ENCODE results near the gene RPS6KB2.
"Not testable (repeated sequence)": the region's sequence is repeated elsewhere in the genome, so short reads cannot be mapped to it uniquely, and the experiment has no call there.

RPS6KB2 gene

DNA sequence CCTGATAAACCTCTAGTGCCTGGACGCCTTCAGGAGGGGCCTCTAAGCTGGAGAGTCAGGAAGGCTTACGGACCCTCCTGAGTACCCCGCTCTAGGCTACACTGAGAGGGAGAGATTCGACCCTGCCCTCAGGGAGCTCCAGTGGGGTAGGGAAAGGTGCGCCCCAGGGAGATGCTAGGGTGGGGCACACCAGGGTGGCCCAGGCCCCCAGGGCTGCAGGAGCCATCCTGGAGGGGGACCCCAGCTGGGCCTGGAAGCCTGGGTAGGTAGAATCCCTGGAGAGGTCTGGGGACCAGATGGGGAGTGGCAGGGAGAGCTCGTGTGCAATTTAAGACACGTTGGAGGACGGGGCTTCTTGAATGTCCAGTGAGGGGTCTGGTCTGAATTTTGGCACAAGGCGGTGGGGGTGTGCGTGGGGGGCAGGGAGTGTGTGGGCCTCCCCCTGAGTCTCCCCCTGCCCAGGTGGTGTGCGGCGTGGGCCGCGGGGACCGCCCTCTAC lies 8.1 kb upstream of the RPS6KB2 start:
- no peak for DNase-seq (ENCODE audit: extremely low read depth, low read depth)
- TF ChIP-seq, protein P1, sequence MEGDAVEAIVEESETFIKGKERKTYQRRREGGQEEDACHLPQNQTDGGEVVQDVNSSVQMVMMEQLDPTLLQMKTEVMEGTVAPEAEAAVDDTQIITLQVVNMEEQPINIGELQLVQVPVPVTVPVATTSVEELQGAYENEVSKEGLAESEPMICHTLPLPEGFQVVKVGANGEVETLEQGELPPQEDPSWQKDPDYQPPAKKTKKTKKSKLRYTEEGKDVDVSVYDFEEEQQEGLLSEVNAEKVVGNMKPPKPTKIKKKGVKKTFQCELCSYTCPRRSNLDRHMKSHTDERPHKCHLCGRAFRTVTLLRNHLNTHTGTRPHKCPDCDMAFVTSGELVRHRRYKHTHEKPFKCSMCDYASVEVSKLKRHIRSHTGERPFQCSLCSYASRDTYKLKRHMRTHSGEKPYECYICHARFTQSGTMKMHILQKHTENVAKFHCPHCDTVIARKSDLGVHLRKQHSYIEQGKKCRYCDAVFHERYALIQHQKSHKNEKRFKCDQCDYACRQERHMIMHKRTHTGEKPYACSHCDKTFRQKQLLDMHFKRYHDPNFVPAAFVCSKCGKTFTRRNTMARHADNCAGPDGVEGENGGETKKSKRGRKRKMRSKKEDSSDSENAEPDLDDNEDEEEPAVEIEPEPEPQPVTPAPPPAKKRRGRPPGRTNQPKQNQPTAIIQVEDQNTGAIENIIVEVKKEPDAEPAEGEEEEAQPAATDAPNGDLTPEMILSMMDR (IDR thresholded peaks at IDR 0.05; ENCODE audit: low read depth, low read length): no peak

DNA sequence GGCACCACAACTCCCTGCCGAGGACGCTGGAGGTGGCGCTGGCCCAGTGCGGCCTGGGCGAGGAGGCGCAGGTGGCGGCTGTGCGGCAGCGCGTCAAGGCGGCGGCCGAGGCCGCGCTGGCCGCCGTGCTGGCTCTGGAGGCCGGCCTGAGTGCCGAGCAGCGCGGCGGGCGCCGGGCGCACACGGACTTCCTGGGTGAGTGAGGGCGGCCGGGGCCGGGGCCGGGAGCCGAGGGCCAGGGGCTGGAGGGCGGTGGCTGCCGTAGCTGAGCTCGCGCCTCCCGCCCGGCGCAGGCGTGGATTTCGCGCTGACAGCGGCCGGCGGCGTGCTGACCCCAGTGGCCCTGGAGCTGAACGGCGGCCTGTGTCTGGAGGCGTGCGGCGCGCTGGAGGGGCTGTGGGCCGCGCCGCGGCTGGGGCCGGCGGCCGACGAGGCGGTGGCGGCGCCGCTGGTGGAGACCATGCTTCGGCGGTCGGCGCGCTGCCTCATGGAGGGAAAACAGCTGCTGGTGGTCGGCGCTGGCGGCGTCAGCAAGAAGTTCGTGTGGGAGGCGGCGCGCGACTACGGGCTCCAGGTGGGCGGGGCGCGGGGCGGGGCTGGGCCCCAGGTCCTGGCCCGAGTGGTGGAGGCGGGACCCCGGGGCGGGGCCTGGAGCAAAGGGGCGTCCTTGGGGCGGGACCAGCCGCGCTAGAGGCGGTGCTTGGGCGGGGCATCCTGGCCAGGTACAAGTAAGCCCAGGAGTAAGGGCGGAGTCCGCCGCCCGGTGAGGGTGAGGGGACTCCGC lies 7.5 kb upstream of the RPS6KB2 start:
- TF ChIP-seq, protein P1 (IDR thresholded peaks at IDR 0.05; ENCODE audit: low read depth, low read length): no peak
- peak; percentile 57 for DNase-seq (ENCODE audit: extremely low read depth, low read depth)

DNA sequence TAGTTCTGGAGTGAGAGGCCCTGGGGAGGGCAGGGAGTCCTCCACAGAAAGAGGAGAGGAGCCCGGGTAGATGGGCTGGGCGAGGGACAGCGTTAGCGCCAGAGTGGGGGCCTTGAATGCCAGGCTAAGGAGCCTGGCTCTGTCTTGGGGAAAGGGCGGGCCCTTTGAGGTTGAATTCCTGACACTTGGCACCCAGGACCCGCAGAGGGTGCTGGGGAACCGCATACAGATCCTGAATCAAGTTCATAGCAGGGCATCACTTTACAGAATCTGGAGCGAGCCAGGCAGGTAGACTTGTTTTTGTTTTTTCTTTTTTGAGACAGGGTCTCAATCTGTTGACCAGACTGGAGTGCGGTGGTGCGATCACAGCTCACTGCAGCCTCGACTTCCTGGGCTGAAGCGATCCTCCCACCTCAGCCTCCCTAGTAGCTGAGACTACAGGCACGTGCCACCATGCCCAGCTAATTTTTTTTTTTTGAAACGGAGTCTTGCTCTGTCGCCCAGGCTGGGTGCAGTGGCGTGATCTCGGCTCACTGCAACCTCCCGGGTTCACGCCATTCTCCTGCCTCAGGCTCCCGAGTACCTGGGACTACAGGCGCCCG lies 6.8 kb upstream of the RPS6KB2 start:
- no peak for DNase-seq (ENCODE audit: extremely low read depth, low read depth)
- TF ChIP-seq, protein P1 (IDR thresholded peaks at IDR 0.05; ENCODE audit: low read depth, low read length): no peak

DNA sequence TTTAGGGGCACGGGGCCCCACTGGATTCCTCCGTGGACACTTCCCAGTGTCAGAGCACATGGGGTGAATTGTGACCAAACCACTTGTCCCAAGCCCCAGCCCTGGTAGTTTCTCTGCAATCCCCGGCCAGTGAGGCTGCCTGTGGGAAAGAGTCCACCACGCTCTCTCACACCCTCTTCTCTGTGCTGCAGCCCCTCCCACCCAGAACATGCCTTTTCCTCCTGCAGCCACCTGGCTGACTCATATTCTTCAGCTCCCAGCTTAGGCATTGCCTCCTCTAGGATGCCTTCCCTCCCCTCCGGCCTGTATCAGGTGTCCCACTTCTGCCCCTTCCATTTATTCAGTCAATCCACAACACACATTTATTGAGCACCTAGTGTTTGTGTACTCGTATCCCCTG lies 5.4 kb upstream of the RPS6KB2 start:
- TF ChIP-seq, protein P1 (IDR thresholded peaks at IDR 0.05; ENCODE audit: low read depth, low read length): no peak
- DNase-seq (ENCODE audit: extremely low read depth, low read depth): no peak

DNA sequence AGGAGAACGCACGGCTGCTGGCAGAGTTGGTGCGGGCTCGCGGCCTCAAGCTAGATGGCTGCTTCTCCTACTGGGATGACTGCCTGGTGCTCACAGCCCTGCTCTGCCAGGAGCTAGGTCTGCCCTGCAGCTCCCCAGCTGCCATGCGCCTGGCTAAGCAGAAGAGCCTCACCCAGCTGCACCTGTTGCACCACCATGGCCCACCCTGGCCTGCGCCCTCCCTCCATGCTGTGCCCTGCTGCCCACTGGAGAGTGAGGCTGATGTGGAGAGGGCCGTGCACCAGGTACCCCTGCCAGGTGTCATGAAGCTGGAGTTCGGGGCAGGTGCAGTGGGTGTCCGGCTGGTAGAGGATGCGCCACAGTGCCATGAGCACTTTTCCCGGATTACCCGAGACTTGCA lies 4.8 kb upstream of the RPS6KB2 start:
- TF ChIP-seq, protein P1 (IDR thresholded peaks at IDR 0.05; ENCODE audit: low read depth, low read length): no peak
- DNase-seq (ENCODE audit: extremely low read depth, low read depth): no peak

DNA sequence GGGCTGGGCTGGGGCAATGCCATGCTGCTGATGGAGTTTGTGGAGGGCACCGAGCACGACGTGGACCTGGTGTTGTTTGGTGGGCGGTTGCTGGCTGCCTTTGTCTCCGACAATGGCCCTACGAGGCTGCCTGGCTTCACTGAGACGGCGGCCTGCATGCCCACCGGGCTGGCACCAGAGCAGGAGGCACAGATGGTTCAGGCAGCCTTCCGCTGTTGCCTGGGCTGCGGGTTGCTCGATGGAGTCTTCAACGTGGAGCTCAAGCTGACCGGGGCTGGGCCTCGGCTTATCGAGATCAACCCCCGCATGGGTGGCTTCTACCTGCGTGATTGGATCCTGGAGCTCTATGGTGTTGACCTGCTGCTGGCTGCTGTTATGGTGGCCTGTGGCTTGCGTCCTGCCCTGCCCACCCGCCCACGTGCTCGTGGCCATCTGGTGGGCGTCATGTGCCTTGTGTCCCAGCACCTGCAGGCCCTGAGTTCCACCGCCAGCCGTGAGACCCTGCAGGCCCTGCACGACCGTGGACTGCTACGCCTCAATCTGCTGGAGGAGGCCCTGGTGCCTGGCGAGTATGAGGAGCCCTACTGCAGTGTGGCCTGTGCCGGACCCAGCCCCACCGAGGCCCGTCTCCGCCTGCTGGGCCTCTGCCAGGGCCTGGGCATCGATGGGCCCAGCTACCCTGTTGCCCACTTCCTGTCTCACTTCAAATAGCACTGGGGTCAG lies 4.2 kb upstream of the RPS6KB2 start:
- no peak for DNase-seq (ENCODE audit: extremely low read depth, low read depth)
- TF ChIP-seq, protein P1 (IDR thresholded peaks at IDR 0.05; ENCODE audit: low read depth, low read length): no peak

DNA sequence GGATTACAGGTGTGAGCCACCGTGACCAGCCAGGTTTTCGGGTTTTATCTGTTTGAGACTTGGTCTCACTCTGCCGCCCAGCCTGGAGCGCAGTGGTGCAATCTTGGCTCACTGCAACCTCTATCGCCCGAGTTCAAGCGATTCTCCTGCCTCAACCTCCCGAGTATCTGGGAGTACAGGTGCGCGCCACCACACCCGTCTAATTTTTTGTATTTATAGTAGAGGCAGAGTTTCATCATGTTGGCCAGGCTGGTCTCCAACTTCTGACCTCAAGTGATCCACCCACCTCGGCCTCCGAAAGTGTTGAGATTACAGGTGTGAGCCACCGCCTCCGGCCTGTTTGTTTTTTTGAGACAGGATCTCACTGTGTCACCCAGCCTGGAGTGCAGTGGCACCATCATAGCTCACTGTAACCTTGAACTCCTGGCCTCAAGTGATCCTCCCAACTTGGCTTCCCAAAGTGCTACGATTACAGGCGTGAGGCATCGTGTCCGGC lies 882 bp upstream of the RPS6KB2 start:
- not testable (repeated sequence) for DNase-seq (ENCODE audit: extremely low read depth, low read depth)
